Stimulated activated CD4-positive, alpha-beta T cell treated with anti-CD3 and anti-CD28 coated beads, Interleukin-12 subunit alpha, Interleukin-12 subunit beta, amount 100 ng/mL, for 4 hours (primary cell): ENCODE results near the gene PKN1.

Experiments
- DNase-seq: peaks from one replicate; pipeline ENCODE4 v3.0.0-alpha.2; 2020

Gene PKN1

DNA sequence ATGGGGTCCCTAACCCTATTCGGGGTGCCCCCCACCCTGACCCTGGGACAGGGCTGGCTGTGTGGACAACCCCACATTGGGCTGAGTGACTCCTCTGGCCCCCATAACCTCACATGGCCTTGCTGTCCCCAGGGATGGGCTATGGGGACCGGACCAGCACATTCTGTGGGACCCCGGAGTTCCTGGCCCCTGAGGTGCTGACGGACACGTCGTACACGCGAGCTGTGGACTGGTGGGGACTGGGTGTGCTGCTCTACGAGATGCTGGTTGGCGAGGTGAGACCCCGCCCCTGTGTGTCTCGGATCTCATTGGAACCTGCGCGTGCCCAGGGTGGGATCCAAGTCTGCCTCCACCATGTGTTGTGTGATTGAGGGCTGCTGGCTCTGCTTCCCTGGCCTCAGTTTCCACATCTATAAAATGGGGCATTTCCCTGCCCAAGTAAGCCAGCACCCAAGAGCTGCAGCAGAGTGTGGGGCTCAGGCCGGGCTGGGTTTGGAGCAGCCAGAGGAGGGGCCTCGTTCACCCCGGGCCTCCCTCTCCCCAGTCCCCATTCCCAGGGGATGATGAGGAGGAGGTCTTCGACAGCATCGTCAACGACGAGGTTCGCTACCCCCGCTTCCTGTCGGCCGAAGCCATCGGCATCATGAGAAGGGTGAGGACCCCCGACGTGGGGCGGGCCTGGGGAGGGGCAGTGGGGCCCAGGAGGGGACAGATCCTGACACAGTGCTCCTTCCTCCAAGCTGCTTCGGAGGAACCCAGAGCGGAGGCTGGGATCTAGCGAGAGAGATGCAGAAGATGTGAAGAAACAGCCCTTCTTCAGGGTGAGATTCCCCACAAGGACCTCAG is 37.1 kb downstream of the PKN1 start:
- DNase-seq, result no peak

DNA sequence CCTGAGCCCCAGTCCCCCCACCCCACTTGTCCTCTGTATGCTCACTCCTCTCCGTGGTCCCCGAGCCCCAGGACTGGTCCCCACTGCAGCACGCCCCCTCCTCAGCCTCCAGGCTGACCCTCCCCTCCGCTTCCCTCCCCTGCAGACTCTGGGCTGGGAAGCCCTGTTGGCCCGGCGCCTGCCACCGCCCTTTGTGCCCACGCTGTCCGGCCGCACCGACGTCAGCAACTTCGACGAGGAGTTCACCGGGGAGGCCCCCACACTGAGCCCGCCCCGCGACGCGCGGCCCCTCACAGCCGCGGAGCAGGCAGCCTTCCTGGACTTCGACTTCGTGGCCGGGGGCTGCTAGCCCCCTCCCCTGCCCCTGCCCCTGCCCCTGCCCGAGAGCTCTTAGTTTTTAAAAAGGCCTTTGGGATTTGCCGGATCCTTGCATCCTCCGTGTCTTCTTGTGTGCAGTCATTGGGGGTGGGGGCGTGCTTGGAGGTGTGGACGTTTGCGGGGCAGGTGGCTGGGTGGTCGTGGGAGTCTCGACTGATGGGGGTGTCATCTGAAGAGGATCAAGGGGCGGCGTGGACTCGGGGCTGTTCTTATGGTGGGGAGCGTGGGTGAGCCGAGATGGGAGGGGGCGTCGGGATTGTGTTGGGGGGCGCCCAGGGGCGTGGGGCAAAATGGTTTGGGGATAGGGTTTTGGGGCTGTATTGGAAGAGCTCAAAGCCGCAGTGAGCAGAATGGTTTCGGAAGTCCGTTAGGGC is 38.5 kb downstream of the PKN1 start:
- no peak for DNase-seq

DNA sequence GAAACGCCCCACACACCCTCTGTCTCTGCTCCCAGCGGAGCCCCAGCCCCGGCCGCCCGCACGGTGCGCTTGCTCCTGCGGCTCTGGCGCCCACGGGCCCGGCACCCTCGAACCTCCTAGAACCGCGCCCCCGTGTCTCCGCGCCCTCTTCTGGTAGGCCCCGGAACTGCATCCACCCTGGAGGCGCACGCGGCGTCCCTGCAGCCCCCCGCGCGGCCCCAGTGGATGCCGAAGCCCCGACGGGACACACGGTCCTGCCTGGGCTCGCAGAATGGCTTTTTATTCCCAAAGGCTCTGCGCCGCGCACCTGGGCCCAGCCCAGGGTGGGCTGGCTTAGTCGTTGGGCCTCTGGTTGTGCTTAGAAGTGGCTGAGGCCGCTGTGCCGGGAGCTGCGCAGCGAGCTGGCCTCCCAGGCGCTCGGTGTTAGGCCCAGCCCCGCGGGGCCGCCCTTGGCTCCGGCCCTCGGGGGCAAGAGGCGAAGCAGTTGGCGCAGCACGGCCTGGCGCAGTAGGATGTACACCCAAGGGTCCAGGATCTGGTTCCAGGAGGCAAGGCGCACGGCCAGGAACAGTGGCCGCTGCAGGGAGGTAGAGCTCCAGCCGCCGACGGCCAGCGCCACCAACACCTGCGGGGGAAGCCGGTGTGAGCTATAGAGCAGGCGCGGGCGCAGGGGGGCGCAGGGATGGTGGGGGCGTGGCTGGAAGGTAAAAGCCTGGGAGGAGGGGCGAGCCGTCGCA is 39.3 kb downstream of the PKN1 start:
- DNase-seq, result peak; percentile 91

DNA sequence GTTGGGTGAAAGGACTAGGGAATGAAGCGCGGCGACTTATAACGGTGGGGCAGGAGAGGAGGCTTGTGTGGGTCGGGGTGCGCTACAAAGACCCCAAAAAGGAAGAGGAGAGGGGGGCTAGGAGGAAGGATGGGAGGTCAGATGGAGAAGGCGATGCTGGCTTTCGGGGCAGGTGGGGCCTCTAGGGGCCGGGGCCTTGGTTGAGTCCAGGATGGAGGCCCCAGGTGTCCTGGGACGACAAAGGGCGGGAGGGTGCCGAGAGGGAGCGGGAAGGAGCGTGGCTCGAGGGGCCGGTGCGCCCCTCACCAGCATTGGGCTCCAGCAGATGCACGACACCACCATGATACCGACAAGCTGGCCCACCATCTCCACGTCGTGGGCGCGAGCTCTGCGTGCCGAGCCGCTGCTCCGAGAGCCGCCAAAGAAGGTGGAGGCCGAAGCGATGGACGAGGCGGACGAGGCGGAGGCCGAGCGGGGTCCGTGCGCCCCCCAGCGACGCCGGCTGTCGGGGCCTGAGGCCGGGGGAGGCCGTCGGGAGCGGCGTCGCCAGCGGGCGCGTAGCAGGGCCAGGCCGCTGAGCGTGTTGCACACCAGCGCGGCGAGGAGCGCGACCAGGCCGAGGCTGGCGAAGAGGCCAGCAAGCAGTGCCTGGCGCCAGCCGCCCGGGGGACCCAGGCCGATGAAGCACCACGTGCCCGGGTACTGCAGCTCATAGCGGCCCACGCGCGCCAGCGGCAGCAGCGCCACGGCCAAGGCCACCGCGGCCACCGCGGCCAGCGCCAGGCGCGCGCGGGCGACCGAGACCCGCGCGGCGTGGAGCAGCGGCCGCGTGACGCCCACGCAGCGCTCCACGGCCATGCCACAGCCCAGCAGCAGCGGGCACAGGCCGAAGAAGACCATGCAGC is 40.2 kb downstream of the PKN1 start:
- DNase-seq, result no peak

DNA sequence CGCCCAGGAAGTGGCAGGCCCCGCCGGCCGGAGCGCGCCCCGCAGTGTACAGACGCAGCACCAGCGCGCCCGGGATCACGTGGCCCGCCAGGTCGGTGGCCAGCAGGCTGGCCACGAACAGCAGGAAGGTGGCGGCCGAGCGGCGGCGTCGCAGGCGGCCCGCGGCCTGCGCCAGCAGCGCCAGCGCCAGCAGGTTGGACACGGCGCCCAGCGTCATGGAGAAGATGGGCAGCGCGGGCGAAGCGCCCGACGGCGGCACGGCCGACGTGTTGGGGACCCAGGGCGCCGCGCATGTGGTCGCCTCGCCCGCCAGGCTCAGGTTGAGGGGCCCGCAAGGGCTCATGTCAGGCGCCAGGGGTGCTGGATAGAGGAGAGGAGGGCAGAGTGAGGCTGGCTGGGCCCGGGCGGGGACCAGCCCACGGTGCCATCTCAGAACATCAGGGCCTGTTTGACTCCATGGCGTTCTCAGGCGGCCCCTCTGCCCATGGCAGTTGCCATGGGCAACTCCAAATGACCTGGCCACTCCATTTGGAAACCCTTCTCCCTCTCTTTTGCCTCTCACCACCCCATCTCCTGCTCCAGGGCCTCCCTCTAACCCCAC is 41.0 kb downstream of the PKN1 start:
- DNase-seq, result no peak

DNA sequence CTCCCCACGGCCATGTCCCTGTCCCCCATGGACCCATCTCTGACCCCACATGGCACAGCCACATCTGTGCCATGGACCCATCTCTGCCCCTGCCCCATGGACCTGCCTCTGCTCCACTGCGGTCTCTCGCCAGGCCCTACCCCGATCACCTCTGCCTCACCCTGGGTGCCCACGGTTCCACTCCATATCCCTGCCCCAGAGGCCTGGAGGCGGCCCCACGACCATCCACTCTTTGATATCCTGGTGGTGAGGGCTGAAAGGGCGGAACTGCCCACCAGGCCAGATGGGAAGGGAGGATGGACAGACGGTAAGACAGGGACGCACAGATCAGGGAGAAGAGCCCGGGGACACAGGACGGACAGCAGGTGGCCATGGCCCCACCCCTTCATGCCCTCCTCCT is 41.7 kb downstream of the PKN1 start:
- no peak for DNase-seq

DNA sequence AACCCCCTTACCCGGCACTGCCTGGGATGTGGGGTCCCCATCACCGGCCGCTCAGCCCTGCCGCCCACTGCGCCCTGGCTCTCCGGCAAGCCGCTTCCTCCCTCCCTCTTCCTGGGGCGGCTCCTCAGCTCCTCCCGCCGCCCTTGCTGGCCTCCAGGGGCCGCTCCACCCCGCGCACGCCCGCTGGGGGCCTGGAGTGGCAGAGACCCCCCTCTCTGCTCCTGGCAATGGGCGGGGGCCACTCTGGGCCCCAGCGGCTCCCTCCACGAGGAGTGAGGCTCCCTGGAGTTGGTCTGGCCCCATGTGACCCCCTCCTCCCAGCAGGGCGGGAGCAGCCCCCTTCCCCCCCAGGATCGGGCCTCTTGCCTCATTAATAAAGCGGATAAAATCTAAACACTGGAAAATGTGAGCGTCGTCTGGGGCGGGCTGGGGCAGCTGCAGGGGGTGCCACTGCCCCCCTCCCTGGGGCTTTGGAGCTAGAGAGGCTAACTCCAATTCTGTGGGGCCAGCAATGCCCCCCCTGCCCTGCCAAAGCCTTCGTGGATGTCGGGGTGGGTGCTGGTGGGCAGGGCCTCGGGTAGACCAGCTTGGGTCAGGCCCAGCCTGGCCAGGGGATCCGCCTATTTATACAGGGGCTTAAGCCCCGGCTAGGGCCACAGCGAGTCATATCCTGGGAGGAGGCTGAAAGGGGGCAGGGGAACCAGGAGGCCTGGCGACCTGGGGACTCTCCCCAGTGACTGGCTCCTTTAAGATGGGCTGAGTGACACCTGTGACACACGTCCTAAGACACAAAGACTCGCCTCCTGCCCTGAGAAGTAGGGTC is 42.4 kb downstream of the PKN1 start, which contains the start of gene PTGER1:
Gene PTGER1 (minus strand): TSS at position 104 of the 823 bp plus-strand sequence. CDS start 1,034 bp downstream, outside the sequence.
- DNase-seq, result no peak

DNA sequence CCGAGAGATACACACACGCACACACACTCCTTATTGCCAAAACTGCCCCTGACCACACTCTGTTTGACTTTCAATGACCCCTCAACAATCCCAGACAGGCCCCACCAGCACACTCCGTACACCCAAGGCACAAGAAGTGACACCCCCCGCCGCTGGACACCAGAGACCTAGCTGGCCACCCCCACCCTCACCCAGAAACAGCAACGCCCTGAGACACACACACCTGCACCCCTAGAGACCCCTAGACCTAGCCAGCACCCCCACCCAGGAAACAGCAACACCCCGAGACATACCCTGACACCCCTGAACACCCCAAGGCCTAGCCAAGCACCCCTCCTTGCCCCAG is 43.2 kb downstream of the PKN1 start:
- DNase-seq, result no peak

DNA sequence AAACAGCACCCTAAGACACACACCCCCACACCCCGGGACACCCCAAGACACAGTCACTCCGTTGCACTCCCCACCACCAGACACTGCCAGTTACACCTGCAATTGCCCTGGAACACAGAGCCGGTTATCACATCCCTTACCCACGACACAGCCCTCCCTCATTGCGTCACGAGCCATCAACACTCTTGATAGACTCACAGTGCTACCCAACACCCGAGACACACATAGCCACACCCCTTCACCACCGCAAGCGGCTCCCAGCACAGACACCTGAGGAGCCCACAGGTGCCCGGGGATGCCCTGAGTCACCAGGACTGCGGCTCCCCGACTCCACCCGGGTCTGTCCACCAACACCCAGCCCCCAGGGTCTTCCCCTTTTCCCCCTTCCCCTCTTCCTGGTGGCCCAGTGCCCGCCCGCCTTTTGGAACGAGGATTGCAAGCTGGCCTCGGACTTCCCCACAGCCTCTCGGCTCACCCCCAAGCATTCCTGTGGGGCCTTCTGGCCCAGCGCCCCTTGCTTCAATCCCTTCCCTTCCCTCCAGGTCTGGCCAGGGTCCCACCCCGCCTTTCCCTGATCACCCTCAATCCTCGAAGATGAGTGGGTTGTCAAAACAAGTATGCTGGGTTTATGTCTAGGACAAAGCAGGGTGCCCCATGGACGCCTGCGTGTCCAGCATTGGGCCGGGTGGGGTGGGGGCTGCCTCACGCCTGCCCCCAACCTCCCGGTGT is 43.7 kb downstream of the PKN1 start:
- no peak for DNase-seq

DNA sequence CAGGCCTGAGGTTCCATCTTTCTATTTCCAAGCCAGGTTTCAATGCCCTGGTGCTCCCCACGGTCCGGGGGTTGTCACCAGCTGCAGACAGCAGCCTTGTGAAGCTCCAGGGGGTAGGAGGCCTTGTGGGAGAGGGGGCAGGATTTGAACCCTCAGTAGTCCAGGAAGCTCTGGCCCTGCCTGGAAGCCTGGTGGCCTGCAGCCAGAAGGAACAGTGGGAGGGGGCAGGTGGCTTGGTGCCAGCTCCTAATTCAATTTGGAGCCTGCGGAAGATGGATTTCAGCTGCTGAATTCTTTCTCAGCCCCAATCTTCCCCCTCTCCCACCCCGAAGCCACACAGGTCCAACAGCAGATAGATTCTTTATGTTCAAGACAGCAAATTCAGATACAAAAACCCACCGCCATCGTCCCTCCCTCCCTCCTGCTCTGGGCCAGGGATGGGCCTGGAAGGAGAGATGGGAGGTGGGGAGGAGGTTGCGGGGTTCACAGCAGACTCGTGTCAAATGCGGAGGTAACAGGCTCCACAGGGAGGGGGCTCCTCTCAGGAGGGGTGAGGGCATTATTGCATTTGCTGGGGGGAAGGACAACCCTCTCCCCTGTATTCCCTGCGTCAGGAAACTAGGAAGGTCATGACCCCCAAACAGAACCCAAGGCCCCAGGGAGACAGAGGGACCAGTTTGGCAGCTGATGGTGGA is 44.5 kb downstream of the PKN1 start:
- DNase-seq, result no peak

DNA sequence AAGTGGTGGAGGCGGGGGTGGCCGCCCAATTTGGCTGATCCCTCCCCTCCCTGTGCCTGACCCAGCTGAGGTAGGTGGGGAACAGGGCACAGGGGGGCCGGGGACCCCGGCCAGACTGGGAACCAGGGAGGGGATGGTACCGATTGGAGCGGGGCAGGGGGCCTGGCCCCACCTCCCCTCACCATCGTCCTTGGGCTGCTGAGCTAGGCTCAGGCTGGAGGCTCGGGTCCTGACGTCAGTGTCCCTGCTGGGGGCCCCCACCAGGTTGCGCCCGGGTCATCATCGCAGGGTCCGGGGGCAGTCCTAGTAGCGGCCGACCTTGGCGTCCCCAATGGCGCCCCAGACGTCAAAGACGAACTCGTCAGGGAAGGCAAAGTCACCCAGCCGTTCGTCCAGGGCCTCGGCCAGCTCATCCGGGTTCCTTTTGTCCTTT is 45.0 kb downstream of the PKN1 start:
- no peak for DNase-seq

DNA sequence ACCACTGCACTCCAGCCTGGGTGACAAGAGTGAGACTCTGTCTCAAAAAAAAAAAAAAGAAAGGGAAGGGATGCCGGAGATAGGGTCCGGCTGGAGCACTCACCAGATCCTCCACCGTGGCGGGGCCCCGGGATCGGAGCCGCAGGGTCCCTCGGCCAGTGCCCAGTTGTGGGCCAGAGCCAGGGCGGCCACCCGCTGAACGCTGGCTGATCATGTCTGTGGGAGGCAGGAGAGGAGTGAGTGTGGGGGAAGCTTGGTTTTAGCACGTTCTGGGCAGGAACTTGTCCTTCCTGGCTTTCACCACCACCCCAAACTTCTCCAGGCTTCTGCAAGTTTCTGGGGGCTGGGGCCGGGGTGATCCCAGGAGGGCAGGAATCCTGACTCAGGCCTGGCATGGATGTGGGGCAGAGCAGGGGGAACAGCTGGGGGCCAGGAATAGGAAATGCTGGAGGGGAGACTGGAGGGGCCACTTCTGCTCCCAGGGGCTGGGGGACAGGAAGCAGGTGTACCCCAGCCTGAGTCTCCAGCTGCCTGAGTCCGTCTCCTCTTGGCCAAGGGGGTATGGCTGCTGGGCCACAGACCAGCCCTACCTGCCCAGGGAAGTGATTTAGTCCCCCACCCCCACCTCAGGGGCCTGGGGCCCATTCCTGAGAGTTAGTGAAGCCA is 46.3 kb downstream of the PKN1 start:
- no peak for DNase-seq

DNA sequence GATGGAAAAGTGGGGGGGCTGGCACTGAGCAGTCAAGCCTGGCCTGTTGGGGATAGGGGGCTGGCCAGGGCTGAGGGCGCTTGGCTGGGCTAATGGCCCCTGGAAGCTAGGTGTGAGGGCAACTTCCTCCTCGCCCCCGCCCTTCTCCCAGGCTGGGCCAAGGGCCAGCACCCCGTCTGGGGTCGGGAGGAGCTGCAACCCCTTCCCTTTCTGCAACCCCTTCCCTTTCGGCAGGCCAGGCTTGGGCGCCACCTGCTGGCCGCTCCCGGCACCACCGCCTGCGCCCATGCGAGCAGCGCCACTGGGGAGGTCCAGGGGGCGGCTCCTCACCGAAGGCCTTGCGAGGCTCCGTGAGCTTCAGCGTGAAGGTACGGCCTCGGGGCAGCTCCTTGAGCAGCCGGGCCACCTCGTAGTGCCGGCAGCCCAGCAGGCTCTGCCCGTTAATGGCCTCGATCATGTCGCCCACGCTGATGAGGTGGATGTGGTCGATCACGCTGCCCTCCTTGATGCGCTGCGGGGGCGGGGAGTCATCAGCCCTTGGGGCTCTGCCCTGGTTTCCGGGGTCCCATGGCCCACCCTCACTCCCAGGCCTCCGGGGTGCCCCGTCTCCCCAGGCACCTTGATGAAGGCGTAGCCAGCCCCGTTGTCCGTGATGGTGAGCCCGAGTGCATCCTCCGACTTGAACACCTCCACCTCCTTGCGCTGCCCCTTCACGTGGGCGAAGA is 47.0 kb downstream of the PKN1 start:
- DNase-seq, result peak; percentile 63

DNA sequence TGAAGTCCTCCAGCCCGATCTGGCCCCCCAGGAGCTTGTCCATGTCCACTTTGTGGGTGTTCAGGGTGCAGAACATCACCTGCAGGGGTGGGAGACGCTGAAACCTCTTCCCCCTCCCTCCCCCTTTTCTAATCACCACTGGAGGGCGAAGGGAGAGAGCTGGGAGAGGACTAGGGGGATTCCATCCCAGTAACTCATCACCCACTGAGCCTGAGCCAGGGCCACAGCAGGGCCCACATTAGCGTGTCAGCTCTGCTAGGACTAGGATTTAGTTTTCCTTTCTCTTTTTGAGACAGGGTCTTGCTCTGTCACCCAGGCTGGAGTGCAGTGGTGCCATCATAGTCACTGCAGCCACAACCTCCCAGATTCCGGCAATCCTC is 47.6 kb downstream of the PKN1 start:
- no peak for DNase-seq

DNA sequence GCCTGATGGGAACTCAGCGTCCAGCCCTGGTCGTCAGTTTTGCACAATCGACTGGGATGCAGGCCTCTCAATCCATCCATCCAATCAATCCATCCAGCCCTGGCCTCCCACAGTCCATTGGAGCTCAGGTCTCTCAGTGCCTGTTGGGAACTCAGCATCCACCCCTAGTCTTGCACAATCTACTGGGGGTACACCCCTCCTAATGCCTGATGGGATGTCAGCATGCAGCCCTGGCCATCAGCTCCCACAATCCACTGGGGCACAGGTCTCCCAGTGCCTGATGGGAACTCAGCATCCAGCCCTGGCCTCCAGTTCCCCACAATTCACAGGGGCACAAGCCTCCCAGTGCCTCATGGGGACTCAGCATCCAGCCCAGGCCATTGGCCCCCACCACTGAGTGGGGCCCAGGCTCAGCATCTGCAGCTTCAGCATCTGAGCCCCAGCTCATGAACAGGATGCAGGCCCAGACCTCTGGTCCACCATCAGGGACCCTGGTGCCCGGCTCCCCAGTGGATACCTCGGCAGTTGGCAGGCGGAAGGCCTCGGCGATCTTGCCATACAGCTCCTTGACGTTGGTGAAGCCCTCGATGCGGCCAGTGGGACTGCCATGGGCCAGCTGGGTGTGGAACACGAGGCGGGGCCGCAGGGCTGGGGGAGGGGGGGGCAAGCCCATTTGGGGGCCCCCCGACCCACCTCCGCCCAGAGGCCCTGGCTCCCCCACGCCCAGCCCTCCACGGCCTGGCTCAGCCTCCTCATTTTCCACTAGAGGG is 49.3 kb downstream of the PKN1 start:
- DNase-seq, result no peak

DNA sequence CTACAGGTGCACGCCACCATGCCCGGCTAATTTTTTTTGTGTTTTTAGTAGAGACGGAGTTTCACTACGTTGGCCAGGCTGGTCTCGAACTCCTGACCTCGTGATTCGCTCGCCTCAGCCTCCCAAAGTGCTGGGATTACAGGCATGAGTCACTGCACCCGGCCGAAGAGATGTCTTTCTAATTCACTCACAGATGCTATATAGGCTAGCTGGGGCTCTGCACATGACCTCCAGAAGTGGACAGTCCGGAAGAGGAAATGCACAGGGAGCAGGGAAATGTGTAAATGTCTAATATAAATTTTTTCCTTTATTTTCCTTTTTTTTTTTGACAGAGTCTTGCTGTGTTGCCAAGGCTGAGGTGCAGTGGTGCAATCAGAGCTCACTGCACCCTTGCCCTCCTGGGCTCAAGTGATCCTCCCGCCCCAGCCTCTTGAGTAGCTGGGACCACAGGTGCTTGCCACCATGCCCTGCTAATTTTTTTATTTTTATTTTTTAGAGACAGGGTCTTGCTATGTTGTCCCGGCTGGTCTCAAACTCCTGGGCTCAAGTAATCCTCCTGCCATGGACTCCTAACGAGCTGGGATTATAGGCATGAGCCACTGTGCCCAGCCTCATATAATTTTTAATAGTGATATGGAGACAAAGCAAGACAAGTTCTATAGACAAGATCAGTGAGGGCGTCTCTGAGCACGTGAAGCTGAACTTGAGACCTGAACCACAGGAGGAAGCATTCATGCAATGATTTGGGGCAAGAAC is 54.4 kb downstream of the PKN1 start:
- no peak for DNase-seq

DNA sequence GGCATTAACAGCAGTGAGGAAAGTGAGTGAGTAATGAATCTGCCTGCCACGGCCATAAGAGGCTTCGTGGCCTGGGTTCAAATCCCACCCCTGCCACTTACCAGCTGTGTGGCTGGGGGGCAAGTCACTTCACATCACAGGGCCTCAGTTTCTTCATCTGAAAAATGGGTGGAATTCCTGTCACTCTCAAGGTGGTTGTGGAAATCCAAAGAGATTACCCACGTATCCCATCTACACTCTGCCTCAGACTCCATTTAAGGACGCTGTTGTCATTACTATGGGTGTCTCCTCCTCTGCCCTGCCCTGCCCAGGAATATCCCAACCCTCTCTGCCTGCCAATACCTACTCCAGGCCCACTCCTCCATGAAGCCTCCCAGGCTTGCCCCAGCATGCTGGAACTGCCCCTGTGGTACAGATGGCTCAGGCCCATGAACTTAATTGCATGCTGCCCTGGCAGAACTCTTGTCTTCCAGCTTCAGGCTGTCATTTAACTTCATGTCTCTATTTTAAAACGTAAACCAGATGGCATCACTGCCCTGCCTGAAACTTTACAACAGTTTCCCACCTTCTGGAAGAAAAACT is 59.7 kb downstream of the PKN1 start:
- no peak for DNase-seq
